ENCODE results near the gene ZSWIM4. TPM values are rescaled to one million over a fixed set of nuclear protein-coding genes. Genes with fewer than 3 reads are reported as not detected.

The ZSWIM4 gene
- total RNA-seq, 1 donor = 9.0 TPM

DNA sequence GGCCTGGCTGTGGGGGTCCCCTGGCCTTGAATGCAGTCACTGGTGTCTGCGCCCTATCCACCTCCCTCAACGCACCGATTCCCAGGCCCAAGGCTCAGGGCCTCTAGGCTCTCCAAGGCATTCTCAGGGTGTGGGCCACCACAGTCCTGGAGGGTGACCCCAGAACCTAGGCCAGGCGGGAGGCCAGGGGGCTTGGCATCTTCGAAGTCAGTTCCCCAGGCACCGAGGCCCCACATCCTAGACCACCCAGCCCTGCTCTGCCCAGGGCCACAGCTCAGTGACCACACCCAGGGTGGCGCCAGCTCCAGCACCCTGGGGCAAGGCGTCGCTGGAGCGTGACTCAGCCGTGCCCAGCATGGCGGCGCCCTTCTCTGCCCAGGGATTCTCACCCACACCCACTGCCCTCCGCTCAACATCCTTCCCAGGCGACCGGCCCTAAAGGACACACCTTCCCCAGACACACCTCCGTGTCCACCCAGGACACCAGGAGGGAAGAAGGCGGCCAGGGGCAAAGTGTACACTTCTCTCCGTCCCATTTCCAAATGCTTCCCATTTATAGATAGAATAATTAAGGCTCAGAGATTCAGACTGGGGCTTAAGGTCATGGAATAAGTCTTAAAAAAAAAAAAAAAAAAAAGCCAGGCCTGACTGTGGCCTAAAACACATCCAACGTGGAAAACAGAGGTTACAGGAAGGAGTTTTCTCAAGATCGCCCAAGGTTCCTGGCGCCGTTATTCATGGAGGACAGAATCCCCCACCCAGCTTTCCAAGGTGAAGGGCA, 45.3 kb downstream of the ZSWIM4 start:
- Histone ChIP-seq H3K36me3 (ENCODE audit: insufficient read depth, low read length) (peaks cover 35% of the 10 kb centered on the region), H3K27ac (ENCODE audit: low read depth, low read length) (peak overlapping the region; percentile 95), H3K79me2 (ENCODE audit: insufficient read depth, low read length) (peaks cover 74% of the 10 kb centered on the region), H4K20me1 (ENCODE audit: insufficient read depth, low read length) (peaks cover 53% of the 10 kb centered on the region), H2AFZ (ENCODE audit: low read length) (no peak overlapping the region), H3K27me3 (ENCODE audit: insufficient read depth, low read length) (no peaks in the 10 kb centered on the region), H3K4me2 (ENCODE audit: insufficient read depth, low read length) (peak overlapping the region; percentile 98), H3K4me3 (ENCODE audit: insufficient read depth, low read length) (peak overlapping the region; percentile 99), H3K9me3 (ENCODE audit: low read depth, low read length) (no peaks in the 10 kb centered on the region), H3K4me1 (ENCODE audit: insufficient read depth, low read length) (peaks cover 49% of the 10 kb centered on the region)
- TF ChIP-seq, protein P1, sequence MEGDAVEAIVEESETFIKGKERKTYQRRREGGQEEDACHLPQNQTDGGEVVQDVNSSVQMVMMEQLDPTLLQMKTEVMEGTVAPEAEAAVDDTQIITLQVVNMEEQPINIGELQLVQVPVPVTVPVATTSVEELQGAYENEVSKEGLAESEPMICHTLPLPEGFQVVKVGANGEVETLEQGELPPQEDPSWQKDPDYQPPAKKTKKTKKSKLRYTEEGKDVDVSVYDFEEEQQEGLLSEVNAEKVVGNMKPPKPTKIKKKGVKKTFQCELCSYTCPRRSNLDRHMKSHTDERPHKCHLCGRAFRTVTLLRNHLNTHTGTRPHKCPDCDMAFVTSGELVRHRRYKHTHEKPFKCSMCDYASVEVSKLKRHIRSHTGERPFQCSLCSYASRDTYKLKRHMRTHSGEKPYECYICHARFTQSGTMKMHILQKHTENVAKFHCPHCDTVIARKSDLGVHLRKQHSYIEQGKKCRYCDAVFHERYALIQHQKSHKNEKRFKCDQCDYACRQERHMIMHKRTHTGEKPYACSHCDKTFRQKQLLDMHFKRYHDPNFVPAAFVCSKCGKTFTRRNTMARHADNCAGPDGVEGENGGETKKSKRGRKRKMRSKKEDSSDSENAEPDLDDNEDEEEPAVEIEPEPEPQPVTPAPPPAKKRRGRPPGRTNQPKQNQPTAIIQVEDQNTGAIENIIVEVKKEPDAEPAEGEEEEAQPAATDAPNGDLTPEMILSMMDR (IDR thresholded peaks at IDR 0.05; ENCODE audit: extremely low read depth, low read depth, low read length) = no peak
- DNase-seq (ENCODE audit: insufficient read length, low spot score, missing footprints) = peak; percentile 97

DNA sequence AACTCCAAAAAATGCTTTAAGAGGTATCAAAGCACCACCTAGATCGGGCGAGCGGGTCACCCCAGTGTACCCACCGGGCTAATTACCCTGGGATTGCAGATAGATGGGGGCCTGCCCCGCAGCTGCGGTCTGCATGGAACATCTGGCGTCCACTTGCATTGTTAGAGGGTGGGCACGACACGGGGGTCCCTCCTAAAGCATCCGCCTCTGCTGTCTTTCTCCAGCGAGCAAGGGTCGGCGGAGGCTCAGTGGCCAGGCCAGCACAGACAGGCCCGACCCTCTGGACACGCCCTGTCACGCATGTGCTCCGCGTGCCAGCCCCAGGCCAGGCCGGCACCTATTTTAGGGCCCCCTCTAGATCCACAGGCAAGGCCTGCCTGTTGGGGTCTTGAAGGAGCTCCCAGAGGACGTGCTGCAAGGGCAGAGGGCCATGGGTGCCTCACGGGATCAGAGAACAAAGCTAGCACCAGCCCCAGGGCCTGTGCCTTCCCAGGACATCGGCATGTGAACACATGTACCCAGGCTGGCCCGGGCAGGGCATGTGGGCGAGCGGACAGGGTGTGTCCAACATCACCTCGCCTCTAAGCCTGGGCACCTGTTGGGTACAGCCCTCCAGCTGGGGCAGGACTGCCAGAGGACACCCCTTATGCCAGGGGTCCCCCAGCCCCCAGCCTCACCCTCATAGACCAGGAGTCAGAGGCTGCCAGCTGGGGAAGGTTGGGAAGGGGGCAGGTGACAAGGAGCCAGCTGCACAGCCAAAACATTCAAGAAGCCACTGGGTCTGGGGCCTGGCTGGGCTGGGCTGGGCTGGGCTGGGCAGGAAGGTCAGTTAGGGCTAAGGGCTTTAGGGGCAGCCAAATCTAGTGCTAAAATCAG, 46.1 kb downstream of the ZSWIM4 start:
- peaks cover 26% of the 10 kb centered on the region for H3K36me3 ChIP-seq (ENCODE audit: insufficient read depth, low read length)
- peaks cover 45% of the 10 kb centered on the region for H4K20me1 ChIP-seq (ENCODE audit: insufficient read depth, low read length)
- peaks cover 66% of the 10 kb centered on the region for H3K79me2 ChIP-seq (ENCODE audit: insufficient read depth, low read length)
- no peaks in the 10 kb centered on the region for H3K9me3 ChIP-seq (ENCODE audit: low read depth, low read length)
- DNase-seq (ENCODE audit: insufficient read length, low spot score, missing footprints) = peak; percentile 93
- H3K4me2 ChIP-seq (ENCODE audit: insufficient read depth, low read length) = peak overlapping the region; percentile 98
- H3K27ac ChIP-seq (ENCODE audit: low read depth, low read length) = peak overlapping the region; percentile 95
- H3K4me1 ChIP-seq (ENCODE audit: insufficient read depth, low read length) = peaks cover 48% of the 10 kb centered on the region
- H2AFZ ChIP-seq (ENCODE audit: low read length) = no peak overlapping the region
- TF ChIP-seq, protein P1 (IDR thresholded peaks at IDR 0.05; ENCODE audit: extremely low read depth, low read depth, low read length) = no peak
- H3K27me3 ChIP-seq (ENCODE audit: insufficient read depth, low read length) = no peaks in the 10 kb centered on the region
- peak overlapping the region; percentile 99 for H3K4me3 ChIP-seq (ENCODE audit: insufficient read depth, low read length)

DNA sequence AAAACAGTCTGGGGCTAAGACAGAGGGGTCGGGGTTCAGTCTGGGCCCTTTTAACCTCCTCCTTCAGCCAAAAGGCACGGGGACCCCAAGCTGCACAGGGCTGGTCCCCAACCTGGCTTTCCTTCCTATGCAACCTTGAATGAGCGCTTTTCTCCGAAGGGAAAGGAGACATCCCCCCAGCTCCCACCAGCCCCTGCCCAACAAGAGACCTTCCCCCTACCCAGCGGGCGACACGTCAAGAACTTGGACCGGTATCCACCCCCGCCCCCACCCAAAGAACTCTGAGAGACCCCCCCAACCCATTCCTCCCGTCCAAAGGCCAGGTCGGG, 46.7 kb downstream of the ZSWIM4 start:
- peak overlapping the region; percentile 99 for H3K4me3 ChIP-seq (ENCODE audit: insufficient read depth, low read length)
- H3K27me3 ChIP-seq (ENCODE audit: insufficient read depth, low read length) = no peaks in the 10 kb centered on the region
- DNase-seq (ENCODE audit: insufficient read length, low spot score, missing footprints) = no peak
- peaks cover 48% of the 10 kb centered on the region for H3K4me1 ChIP-seq (ENCODE audit: insufficient read depth, low read length)
- H4K20me1 ChIP-seq (ENCODE audit: insufficient read depth, low read length) = peaks cover 39% of the 10 kb centered on the region
- no peak overlapping the region for H2AFZ ChIP-seq (ENCODE audit: low read length)
- TF ChIP-seq, protein P1 (IDR thresholded peaks at IDR 0.05; ENCODE audit: extremely low read depth, low read depth, low read length) = no peak
- H3K27ac ChIP-seq (ENCODE audit: low read depth, low read length) = peak overlapping the region; percentile 95
- peaks cover 60% of the 10 kb centered on the region for H3K79me2 ChIP-seq (ENCODE audit: insufficient read depth, low read length)
- H3K4me2 ChIP-seq (ENCODE audit: insufficient read depth, low read length) = peak overlapping the region; percentile 98
- H3K9me3 ChIP-seq (ENCODE audit: low read depth, low read length) = no peaks in the 10 kb centered on the region
- H3K36me3 ChIP-seq (ENCODE audit: insufficient read depth, low read length) = peaks cover 21% of the 10 kb centered on the region

All from osteoblast (primary cell).